RWPE1 (cell line): Measurements from ENCODE around the gene GPC1.

Source experiments
- CTCF ChIA-PET: fragments of 350-600 bp; sonication (Branson Sonifier 250); formaldehyde crosslinking; extraction: SDS; loops from one replicate; lab custom pipeline; 2021; lab: Yijun Ruan, JAX
- POLR2A ChIA-PET: fragments of 400-600 bp; formaldehyde crosslinking; extraction: SDS; loops from one replicate; lab custom pipeline; 2020; ENCODE audit warnings: antibody characterized with exemption; ENCODE audit not compliant: low non-redundant PET; lab: Yijun Ruan, JAX
- DNase-seq: peaks from one replicate; pipeline ENCODE4 v3.0.0; 2012; ENCODE audit warnings: low spot score
- H3K27ac ChIP-seq: fragments of 450-650 bp; 2 replicates; pipeline ENCODE4 v1.5.1; 2017
- TF ChIP-seq, protein P1 (sequence below): fragments of 450-650 bp; conservative IDR thresholded peaks from 2 replicates; pipeline ENCODE4 v1.5.1; 2017; ENCODE audit warnings: low read depth, mild to moderate bottlenecking

Gene GPC1

GRCh38 chr2:240512666-240513535 lies 77.4 kb downstream of the GPC1 start:
- TF ChIP-seq, protein P1, sequence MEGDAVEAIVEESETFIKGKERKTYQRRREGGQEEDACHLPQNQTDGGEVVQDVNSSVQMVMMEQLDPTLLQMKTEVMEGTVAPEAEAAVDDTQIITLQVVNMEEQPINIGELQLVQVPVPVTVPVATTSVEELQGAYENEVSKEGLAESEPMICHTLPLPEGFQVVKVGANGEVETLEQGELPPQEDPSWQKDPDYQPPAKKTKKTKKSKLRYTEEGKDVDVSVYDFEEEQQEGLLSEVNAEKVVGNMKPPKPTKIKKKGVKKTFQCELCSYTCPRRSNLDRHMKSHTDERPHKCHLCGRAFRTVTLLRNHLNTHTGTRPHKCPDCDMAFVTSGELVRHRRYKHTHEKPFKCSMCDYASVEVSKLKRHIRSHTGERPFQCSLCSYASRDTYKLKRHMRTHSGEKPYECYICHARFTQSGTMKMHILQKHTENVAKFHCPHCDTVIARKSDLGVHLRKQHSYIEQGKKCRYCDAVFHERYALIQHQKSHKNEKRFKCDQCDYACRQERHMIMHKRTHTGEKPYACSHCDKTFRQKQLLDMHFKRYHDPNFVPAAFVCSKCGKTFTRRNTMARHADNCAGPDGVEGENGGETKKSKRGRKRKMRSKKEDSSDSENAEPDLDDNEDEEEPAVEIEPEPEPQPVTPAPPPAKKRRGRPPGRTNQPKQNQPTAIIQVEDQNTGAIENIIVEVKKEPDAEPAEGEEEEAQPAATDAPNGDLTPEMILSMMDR: no peak
- ChIA-PET POLR2A (no interaction called here), CTCF (interaction anchor here (1.3 kb wide), 1 partner anchor 53 kb away, joined by 5 read pairs; no protein-coding TSS in a partner anchor)
- H3K27ac ChIP-seq: no peak overlapping the region
- DNase-seq: no peak

- POLR2A ChIA-PET: interaction anchor here (1.2 kb wide), 1 partner anchor 72 kb away, joined by 3 read pairs; no protein-coding TSS in a partner anchor
- CTCF ChIA-PET: interaction anchor here (0.6 to 1.2 kb wide), 9 partner anchors 35 to 443 kb away, joined by 3 to 7 read pairs (median 3); no protein-coding TSS in a partner anchor
- DNase-seq: peak; percentile 81
- no peak overlapping the region for H3K27ac ChIP-seq
- TF ChIP-seq, protein P1: peak; percentile 77
Observed at GRCh38 chr2:240513549-240514287, 78.3 kb downstream of the GPC1 start.

GRCh38 chr2:240514631-240515030 lies 79.2 kb downstream of the GPC1 start:
- H3K27ac ChIP-seq: no peak overlapping the region
- TF ChIP-seq, protein P1: no peak
- ChIA-PET POLR2A (interaction anchor here (1.2 kb wide), 1 partner anchor 71 kb away, joined by 3 read pairs; no protein-coding TSS in a partner anchor), CTCF (interaction anchor here (0.7 to 1.2 kb wide), 4 partner anchors 52 to 73 kb away, joined by 3 to 4 read pairs (median 4); no protein-coding TSS in a partner anchor)
- no peak for DNase-seq

DNA sequence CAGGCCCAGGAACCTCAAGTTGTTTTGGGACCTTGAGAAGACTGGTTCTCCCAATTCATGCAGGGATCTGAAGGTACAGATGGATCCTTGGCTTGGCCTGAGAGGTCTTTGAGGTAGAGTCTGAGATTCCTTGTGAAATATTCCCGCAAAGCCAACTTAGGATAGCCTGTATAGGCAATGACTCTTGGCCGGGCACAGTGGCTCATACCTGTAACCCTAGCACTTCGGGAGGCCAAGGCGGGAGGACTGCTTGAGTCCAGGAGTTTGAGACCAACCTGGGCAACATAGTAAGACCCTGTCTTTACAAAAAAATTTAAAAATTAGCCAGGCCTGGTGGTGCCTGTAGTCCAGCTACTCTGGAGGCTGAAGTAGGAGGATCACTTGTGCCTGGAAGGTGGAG lies 81.9 kb downstream of the GPC1 start:
- ChIA-PET POLR2A (no interaction called here), CTCF (no interaction called here)
- H3K27ac ChIP-seq: no peak overlapping the region
- DNase-seq: no peak
- TF ChIP-seq, protein P1: no peak
